Fibroblast of skin of back (primary cell): ENCODE data around the gene TSPEAR.
"Not testable (repeated sequence)": the region's sequence is repeated elsewhere in the genome, so short reads cannot be mapped to it uniquely, and the experiment has no call there.

ENCODE experiments used
- DNase-seq: peaks from one replicate; pipeline ENCODE4 v3.0.0-alpha.2; 2013

Gene TSPEAR

DNA sequence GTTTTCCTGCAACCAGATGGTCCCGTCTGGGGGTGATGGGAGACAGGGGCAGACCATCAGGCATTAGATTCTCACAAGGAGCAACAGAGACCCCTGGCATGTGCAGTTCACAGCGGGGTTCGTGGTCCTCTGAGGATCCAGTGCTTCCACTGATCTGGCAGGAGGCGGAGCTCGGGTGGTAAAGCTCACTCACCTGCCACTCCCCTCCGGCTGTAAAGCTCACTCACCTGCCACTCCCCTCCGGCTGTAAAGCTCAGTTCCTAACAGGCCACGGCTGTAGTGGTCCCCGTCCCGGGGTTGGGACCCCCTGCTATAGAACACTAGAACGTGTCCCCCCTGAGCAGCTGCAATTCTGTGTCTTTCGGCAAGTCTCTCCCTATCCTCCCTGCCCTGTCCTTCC lies 9.8 kb downstream of the TSPEAR start:
- no peak for DNase-seq

DNA sequence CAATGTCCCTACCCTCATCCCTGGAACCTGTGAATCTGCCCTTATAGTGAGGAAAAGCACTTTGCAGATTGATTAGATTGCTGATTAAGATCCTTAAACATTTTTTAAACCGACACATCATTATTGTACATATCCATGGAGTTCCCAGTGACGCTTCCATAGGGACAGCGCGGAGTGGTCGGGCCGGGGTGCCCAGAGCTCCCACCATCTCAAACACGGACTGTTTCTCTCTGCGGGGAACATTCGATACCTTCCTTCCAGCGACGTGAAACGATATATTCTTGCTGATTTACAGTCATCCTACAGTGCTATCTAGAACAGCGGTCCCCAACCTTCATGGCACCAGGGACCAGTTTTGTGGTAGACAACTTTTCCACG lies 10.4 kb downstream of the TSPEAR start:
- no peak for DNase-seq

DNA sequence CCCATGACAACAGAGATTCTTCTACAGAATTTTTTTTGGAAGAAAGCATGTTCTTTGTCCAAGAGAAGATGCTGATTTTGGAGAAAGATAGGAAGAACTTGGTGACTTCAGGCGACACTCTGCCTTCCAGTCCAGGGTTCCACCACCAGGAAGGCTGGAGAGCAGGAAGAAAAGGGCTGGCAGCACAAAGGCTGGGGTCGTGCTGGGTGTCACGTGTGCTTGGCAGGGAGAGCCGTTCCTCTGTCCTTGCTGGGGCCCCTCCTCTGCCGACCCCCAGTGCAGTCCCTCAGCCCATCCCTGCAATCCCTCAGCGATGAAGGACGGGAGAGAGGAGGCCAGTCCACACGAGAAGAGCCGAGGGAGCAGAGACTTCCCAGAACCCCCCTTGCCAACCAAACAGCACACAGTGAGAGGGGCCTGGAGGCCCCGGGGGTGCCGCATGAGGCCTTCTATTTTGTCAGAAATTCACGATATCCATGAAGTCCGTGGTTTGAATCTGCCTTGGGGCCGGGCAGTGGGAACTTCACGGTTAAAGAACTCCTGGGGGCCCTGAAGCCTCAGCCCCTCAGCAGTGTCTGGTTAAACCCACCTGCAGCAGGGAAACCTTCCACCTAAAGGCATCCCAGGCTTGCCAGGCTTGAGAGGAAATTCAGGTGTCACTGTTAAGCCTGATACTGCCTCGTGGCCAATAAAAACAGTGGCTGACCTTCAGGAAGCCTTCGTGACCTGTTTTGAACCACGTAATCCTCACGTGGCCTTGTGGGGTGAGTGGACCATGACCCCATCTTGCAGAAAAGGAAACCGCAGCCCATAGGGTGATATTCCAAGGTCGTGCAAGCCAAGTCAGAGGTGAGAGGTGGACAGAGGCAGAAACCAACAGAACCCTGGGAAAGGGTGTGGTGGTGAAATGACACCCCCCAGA lies 11.0 kb downstream of the TSPEAR start:
- DNase-seq, result no peak

DNA sequence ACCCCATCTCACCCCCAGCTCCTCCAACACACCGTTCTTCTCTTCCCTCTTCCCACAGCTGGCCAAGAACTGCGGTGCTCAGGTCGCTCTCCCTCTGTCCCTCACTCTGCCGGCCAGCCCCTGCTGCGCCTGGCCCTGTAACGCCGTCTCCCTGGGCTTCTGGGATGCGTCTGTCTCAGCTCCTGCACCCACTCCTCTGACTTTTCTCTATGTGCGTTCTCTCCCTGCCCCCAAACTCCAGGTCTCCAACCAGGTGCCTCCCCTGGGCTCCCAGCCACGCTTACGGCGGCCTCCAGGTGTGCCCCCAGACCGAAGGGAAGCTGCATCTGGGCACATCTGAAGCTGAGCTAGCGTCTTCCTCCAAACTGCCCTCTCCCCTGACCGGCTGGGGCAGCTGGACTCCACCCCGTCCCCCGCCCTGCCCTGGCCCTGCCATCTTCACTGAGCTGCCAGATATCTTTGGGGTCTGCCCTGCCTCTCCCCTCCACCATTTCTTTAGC lies 11.8 kb downstream of the TSPEAR start:
- DNase-seq, result no peak

DNA sequence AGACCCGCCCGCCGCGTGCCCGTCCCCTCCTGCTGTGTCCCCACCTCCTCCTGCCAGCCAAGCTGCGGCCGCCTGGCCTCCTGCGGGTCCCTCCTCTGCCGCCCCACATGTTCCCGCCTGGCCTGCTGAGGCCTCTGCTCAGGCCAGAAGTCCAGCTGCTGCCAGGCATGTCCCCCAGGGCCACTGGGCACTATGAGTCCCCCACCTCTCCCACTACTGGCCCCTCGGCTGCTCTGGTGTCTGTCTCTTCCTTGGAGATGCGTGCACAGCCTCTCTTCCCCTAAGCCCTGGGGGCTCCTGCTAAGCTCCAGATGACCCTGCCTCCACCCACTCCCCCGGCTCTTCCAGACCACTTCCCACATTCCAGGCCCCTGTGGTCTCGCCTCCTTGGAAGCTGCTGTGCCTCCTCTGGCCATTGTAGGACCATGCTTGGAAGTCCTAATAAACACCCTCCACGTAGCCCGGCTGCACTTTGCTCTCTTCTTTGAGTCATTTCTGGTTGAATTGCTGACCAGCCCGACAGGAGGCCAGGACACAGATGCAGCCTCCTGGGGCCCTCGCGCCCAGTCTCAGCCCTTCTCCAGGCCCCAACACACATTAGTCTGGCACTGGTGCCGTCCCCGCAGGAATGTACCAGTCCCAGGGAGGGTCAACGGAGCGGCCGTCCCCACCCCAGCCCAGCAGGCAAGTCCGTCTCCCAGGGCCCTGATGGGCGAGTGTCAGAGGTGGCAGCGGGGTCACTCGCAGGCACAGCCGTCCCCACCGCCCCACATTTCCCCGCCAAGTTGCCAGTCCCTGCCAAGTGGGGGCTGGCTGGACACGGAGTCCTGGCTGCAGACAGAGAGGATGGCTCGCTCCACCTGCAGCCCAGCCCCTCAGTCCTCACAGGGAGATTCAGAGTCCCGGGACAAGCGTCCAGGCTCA lies 13.3 kb downstream of the TSPEAR start:
- DNase-seq, result no peak

DNA sequence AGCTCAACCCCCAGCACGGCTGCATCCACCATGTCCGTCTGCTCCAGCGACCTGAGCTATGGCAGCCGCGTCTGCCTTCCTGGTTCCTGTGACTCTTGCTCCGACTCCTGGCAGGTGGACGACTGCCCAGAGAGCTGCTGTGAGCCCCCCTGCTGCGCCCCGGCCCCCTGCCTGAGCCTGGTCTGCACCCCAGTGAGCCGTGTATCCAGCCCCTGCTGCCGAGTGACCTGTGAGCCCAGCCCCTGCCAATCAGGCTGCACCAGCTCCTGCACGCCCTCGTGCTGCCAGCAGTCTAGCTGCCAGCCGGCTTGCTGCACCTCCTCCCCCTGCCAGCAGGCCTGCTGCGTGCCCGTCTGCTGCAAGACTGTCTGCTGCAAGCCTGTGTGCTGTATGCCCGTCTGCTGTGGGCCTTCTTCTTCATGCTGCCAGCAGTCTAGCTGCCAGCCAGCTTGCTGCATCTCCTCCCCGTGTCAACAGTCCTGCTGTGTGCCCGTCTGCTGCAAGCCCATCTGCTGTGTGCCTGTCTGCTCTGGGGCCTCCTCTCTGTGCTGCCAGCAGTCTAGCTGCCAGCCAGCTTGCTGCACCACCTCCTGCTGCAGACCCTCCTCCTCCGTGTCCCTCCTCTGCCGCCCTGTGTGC lies 14.1 kb downstream of the TSPEAR start, which contains the start of gene KRTAP10-12:
TSS of gene KRTAP10-12 (plus strand) at position 1 of the 639 bp plus-strand sequence. CDS start at position 31, 30 bp downstream.
- not testable (repeated sequence) for DNase-seq

DNA sequence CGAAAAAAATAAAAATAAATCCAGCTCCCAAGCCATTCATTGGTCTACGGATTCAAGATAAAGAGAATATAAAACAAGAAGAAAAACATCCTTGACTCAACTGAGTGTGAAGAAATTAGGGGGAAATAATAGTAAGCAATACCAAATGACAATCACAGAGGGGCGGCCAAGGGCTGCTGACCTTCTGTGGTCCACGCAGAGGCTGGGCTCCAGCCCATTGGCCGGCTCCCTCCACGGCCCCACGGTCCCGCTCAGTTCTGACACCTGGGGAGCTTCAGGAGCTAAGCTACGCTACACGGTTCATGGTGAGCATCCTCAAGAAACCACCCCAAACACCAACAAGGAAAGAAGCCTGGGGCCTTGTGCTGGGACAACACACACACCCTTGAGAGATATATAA lies 14.8 kb downstream of the TSPEAR start:
- no peak for DNase-seq

DNA sequence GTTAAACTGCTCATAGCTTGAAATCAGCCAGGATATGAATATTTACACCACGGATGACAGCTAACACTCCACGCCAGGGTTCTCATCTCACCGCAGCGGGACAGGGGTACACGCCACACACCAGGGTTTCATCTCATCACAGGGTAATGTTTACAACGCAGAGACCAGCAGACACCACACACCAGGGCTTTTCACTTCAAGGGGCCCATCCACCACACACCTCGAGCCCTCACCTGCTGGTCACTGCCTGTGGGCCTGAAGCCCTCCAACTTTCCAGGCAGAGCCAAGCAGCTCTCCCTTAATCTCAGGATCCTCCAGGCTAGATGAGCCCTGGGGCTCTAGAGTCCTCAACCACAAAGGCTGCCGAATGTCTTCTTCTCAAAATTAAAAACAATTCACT lies 15.7 kb downstream of the TSPEAR start:
- no peak for DNase-seq

DNA sequence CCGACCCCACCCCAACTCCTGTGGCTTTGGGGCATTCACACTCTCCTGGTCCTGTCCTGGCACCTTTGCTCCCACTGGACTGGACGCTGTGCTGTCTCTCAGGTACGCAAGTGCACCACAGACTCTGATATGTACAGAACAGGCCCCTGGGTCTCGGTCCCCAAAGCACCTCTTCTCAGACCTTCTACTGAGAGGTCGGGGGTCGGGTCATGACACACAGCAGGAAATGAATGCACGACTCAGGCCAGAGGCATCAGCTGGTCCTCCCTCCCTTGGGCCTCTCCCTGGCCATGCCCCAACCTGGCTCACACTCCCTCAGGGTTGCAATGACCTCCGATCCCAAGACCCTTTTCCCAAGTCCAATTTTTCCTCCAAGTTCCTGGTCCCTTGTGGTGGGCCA lies 16.2 kb downstream of the TSPEAR start:
- DNase-seq, result no peak

DNA sequence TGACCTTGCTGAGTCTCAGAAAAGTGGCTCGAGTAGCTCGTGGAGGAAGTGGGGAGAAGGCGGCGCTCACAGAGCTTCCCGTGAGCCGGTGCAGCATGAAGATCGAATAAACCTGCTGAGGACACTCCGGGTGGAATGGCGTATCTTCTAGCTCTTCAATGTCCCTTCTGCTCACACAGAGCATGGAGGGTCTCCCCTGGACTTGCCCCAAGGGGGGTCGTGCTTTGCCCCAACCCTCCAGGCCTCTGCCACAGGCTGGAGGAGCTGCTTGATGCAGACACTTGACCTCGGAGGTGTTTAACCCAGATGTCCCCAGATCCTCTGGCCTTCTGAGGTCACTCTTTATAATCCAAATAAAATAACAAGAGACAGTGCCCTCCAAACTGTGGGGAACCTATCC lies 16.6 kb downstream of the TSPEAR start:
- no peak for DNase-seq

DNA sequence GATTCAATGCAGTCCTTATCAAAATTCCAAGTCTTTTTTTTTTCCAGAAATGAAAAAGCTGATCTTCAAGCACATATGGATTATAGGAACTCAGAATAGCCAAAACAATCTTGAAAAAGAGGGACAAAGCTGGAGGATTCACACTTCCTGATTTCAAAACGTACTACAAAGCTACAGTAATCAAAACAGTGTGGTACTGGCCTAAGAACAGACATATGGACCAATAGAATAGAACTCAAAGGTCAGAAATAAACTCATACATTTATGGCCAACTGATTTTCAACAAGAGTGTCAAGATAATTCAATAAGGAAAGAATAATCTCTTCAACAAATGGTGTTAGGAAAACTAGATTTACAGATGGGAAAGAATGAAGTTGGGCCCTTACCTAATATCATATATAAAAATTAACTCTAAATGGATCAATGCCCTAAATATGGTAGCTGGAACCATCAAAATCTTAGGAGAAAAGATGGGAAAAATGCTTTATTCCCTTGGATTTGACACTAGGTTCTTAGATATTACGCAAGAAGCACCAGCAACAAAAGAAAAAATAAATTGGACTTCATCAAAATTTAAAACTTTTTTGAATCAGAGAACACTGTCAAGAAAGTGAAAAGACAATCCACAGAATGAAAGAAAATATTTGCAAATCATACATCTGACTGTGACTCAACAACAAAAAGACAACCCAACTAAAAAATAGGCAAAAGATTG lies 18.4 kb downstream of the TSPEAR start:
- DNase-seq, result no peak

DNA sequence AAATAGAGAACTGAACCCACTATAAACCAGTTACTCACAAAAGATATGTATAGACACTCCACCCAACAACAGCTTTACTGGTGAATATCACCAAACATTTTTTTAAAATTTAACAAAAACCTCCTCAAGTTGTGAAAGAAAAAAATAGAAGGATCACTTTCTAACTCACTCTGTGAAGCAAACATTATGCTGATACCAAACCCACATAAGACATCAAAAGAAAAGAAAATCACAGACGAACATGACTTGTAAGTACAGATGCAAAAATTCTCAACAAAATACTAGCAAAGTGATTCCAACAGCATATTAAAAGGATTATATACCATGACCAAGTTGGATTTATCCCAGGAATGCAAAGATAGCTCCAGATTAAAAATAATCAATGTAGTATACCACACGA lies 19.7 kb downstream of the TSPEAR start:
- no peak for DNase-seq

DNA sequence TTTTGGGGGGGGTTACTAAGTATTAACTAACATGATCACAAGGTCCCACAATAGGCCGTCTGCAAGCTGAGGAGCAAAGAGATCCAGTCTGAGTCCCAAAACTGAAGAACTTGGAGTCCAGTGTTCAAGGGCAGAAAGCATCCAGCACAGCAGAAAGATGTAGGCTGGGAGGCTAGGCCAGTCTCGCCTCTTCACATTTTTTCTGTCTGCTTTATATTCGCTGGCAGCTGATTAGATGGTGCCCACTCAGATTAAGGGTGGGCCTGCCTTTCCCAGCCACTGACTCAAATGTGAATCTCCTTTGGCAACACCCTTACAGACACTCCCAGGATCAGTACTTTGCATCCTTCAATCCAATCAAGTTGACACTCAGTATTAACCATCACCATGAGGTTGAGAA lies 21.6 kb downstream of the TSPEAR start:
- not testable (repeated sequence) for DNase-seq

DNA sequence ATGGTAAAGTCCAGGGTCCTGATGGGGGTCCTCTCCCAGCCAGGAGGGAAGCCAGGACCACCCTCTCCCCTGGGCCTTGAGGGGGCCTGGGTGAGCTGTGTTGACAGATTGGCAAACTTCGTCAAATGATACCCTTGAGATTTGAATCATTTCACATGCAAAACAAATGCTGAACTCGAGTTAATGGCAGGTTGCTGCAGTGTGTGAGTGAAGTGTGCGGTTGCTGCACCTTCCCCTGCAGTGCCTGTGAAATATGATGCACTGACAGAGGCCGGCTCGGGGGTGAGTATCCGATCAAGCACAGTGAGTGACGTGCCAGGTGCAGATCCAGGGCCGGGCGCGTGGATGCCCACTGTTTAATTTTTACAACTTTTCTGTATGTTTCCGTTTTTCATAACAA lies 23.7 kb downstream of the TSPEAR start:
- DNase-seq, result no peak

DNA sequence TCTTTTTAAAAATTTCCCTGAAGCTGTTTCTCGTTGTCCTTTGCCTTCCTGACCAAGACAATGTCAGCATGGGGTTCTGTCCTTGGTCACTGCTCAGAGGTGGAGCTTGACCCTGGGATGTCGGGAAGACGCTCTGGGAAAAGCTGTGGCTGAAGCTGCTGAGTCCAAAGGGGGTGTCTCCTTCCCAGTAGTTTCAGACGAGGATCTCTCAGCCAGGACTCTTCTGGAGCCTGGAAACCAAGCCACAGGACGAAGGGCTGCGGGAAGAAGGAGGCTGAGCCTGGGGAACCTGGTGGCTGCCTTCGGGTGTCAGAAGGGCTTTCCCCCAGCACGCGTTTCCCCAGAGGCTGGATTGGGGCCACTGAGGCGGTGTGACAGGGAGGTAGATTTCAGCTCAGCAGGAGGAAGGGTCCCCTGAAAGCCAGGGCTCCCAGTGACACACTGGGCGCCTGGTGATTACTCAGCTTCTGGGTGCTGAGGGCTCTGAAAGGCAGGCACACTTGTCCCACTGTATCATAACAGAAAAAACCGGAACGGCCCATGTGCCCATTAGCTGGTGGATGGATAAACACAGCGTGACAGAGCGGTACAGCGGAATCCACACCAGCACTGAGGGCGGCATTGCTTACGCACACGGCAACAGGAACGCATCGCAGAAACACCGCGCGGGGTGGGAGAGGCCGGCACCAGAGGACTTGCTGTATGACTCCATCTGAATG lies 24.4 kb downstream of the TSPEAR start:
- no peak for DNase-seq

DNA sequence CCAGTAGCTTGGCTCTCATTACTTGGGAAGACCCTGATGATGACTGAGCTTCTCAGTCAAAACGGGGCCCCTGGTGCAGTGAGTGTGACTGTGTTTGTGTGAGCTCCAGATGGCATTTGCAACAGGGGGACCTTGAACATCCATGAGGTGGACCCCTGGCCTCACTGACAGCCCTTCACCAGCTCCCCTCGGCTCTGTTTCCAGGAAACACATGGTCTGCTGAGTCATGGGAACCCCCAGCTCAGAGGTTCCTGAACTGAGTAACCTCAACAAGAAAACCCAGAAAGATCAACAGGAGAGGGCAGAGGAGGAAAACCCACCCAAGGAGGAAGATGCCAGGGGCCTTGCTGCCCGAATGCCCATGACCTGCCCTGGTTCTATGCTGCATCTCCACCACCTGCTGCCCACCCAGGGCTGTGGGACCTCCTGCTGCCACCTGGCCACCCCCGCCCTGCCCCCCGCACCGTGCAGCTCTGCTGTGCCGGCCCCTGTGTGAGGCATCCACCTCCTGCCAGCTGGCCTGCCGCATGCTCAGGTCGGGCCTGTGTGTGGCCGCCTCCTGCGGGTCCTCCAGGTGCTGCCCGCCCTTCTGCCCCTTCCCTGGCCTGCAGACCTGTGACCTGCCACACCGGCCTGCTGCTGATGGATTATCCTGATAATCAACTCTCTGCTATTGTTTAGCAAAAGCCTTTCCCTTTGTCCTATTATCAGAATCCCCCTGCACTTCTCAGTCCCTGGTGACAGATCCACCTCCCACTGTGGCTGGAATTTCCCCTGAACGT lies 25.2 kb downstream of the TSPEAR start:
- DNase-seq, result no peak

DNA sequence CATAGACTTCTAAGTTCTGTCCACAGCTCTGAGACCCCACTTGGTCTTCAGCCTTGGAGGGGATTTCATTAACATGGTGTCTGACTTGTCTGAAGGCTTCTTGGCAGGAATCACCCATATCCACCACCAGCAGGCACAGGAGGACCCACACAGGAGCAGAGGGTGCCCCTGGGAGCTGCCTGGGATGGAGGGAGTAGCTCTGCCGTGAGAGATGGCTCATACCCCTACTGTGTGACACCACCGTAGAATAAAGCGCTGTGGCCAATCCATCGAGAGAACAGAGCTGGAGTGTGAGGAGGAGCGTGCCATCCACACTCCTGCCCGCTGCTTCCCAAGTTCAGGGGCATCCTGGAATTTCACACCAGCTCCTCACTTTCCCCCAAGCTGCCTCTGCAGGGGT lies 26.3 kb downstream of the TSPEAR start:
- not testable (repeated sequence) for DNase-seq

DNA sequence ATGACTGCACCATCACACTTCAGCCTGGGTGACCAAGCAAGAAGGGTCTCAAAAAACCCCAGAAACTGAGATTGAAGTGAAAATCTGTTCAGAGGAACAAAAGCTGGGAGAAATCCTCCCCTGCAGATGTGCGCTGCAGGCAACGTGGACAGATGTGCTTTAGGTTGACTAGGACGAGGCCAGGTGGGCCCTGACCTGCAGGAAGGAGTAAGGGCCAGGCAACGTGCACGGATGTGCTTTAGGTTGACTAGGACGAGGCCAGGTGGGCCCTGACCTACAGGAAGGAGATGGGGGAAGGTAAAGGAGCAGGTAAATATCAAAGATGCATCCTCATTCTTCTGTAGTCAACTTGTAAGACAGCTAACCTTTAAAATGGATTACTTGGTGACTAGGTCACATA lies 26.9 kb downstream of the TSPEAR start:
- DNase-seq, result no peak

DNA sequence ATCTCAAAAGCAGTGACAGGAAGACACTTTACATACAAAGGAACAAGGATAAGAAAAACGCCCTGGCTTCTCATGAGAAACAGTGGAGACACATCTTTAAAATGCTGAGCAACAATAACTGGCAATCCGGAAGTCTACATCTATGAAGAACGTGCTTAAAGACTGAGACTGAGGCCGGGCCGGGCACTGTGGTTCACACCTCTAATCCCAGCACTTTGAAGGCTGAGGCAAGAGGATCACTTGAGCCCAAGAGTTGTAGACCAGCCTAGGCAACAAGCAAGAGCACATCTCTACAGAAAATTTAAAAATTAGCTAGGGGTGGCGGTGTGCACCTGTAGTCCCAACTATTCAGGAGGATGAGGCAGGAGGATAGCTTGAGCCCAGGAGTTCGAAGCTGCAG lies 27.3 kb downstream of the TSPEAR start:
- no peak for DNase-seq

DNA sequence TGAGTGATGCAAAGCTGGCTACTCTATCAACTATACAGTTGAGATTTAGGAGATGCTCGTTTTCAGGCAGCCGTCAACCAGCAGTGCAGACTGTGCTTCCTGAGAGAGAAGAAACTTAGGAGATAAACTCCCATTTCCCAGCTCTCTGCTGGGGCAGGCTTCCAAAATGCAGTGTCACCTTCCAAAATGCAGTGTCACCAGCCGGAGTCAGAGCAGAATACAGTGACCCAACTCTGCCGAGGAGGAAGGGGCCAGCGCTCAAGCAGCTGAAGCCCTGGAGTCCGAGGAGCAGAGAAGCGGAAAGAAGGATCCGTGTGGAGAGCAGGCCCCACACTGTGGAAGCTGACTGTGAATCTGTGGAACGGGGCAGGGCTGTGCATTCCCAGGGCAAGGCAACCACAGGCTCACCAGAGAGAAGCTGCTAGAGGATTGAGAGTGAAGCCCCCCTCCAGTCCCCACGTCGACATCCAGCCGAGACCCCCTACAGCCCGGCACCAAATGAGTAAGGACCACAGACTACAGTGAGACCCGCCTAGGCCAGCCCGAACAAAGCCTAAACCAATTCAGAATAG lies 28.7 kb downstream of the TSPEAR start:
- no peak for DNase-seq
